GM19468 (cell line): Measurements from ENCODE around the gene STAT3.

ENCODE experiments used
- ATAC-seq: cut with Tn5 transposase; IDR thresholded peaks from one replicate; pipeline ENCODE4 v1.9.1; 2021; ENCODE audit warnings: mild to moderate bottlenecking, moderate library complexity, moderate number of reproducible peaks; ENCODE audit not compliant: unreplicated experiment; ENCODE audit errors: extremely low read depth

The STAT3 gene

DNA sequence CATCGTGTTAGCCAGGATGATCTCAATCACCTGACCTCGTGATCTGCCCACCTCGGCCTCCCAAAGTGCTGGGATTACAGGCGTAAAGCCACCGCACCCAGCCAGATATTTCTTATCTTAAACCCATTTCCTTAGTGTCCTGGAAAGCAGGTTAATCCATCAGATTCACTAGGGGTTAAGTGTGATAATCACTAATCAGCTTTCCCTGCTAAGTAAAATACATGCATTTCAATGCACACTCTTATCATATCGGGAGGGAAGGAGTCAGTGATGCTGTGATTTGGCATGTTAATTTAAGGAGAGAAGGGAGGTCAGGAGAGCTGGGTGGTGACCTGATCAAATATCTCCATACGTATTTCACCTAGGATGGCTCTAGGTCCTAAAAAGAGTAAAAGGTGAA is 29.1 kb downstream of the STAT3 start:
- no peak for ATAC-seq

DNA sequence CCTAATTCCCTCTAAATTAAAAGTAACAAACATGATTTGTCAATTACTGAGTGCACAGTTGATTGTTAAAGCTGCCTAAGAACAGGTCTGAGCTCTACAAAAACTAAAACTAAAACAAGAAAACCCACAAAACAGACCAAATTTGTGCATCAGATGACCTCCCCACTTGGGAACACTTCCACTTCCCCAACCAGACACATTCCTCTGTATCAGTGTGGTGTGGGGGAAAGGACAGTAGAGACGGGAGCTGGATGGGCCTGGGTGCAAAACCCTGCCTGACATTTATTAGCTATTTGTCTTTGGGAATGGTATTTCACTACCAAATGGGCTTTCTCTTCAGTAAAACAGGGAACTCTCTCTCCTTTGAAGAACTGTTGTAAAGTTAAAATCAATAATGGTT is 29.8 kb downstream of the STAT3 start:
- no peak for ATAC-seq

DNA sequence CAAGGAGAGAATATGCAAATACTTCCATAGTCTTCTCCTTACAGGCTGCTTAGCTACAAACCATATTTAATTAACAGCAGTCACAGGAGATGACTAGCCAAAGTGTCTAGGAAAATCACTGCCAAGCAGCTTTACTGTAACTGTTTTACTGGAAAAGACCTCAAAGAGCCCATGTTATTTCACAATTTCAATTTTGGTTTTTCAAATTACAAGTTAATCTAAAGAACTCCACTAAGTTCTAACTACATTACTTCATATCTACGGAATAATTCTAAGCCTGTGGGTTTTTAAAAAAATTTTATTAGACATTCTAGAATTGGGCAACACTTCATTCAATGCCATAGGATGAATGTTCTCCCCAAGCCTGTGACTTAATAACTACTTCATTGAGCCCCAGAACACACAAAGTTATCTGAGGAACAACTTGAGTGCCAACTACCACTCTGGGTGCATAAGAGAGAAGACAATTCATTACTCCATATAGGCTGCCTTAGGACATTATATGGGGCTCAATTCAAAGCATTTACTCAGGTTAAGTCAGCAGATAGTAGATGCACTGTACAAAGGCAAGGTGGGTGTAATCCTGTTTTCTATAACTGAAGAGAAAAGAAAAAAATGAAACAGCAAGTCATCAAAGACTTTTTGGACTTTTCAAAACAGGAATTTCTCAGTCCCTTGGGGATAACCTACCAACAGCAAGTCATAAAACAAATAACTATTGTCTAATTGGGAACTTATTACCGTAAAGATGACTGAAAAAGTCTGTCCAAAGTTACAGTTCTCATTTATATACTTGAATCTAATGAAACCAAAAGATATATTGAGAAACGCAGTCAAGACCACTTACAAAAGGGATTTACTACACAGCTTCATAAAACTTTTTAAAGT is 33.0 kb downstream of the STAT3 start:
- no peak for ATAC-seq

DNA sequence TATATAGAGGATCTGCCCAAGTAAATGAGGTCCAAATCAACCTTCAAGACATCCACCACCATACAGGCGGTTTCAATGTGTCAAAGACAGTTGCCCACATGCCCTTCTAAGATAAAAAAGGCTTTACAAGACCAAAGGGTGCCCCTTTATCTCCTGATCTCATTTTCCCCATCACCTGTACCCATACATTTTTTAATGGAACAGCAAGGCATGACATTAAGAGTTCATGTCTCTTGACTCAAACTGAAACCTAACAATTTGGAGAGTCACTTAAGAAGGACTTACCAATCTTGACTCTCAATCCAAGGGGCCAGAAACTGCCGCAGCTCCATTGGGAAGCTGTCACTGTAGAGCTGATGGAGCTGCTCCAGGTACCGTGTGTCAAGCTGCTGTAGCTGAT is 40.1 kb downstream of the STAT3 start:
- no peak for ATAC-seq

DNA sequence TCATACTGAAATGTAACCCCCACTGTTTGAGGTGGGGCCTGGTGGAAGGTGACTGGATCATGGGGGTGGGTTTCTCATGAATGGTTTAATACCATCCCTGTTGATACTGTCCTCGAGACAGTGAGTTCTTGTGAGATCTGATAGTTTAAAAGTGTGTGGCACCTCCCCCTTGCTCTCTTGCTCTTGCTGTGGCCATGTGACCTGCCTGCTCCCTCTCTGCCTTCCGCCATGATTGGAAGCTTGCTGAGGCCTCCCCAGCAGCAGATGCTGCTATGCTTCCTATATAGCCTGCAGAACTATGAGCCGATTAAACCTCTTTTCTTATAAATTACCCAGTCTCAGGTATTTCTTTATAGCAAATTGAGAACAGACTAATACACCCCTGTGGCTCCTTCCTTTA is 40.6 kb downstream of the STAT3 start:
- ATAC-seq = no peak

DNA sequence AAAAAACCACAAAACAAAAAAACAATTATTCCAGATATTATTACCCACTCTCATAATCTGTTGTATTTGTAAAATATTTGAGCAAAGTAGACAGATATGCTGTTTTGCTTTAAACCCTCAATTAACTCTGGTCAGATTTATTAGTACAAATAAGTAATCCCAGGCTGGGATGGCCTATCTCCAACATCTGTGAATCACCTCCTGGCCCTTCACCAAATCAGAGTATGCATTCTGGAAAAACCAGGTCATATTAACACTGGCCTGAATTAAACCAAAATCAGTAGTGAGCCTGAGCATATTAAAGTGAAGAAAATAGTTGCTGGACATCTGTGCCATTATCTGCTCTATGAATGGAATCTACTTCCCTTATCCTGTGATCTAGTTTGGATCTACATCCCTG is 41.0 kb downstream of the STAT3 start:
- no peak for ATAC-seq

DNA sequence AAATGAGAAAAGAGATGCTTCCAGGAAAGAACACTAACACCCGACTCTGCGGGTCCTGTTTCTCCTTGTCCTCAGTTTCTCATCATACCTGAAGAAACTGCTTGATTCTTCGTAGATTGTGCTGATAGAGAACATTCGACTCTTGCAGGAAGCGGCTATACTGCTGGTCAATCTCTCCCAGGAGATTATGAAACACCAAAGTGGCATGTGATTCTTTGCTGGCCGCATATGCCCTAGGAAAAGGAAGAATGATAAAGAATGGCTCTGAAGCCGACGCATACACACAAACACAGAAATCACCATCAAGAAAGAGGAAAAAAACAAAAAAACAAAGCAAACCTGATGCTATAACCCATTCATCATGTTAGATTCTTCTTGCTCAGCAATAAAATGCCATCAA is 41.8 kb downstream of the STAT3 start:
- no peak for ATAC-seq

DNA sequence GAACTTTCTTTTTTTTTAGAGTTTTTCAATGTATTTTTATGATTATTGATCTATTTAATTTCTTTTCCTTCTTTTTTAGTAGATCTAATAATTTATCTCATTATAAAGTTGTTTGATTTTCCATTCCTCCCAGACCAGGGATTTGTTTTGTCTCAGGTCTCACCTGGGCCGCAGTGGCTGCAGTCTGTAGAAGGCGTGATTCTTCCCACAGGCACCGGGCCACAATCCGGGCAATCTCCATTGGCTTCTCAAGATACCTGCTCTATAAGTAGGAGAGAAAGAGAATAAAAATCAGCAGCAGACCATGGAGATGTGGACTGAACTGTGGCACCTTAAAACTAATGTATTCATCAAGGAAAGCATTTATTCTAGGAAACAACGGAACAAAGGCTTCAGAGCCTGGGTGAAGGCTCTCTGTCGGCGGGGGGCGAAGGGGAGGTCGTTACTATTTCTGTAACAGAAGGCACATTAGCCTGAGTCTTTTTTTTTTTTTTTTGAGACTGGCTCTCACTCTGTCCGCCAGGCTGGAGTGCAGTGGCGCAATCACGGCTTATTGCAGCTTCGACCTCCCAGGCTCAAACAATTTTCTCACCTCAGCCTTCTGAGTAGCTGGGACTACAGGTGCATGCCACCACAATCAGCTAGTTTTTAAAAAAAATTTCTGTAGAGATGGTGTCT is 42.7 kb downstream of the STAT3 start:
- no peak for ATAC-seq

DNA sequence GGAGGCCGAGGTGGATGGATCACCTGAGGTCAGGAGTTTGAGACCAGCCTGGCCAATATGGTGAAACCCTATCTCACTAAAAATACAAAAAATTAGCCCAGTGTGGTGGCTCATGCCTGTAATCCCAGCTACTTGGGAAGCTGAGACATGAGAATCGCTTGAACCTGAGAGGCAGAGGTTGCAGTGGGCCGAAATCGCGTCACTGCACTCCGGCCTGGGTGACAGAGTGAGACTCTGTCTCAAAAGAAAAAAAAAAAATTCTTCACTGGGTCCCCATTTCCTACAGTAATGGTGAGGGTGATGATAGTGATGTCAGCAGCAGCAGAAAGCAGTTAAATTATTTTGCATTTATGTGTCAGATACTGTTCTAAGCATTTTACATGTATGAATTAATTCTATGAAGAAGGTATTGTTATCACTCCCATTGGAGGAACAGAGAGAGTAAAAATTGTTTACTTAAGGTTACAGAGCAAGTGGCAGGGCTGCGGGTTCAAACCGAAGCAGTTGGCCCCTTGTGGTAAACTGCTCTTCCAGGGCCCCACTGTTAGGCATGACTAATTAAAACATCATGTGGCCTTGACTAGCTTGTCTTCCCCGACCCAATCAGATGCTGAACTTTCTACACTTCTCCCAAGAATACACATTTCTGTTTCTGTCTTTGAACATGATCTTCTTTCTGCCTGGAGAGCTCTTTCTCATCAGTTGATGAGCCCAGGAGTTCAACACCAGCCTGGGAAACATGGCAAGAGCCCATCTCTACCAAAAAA is 45.8 kb downstream of the STAT3 start:
- no peak for ATAC-seq

DNA sequence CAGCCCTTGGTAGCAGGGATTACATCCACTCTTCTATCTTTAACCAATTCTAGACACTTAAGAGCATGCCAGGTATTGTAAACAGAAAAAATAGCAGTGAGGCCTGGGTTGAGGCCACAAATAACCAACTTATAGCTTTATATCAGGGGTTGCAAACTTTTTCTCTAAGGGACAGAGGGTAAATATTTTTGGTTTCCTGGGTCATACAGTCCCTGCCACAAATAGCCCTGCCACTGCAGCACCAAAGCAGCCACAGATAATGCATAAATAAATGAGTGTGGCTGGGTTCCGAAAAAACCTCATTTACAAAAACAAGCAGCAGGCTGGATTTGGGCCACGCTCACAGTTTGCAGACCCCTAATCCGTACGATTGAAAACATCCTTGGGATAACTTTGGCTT is 46.7 kb downstream of the STAT3 start:
- no peak for ATAC-seq

DNA sequence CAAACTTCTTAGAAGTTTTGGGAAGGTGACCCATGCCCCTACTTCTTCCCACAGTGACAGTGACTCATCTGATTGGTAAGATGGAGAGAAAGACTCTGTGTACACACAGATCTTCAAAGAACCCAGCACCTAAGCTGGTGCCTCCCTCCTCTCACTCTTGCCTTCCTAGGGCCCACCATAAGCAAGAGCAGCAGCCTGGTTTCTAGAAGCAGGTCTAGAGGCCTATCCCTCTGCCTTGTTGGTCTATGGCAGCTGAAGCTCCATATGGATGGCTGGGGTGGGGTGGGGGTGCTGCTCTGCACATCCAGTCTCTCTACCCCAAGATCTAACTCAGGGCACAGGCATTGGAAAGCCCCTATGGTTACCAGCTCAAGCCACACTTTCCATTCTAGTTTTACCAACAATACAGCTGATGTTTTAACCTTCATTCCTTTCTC is 47.5 kb downstream of the STAT3 start:
- ATAC-seq = no peak

DNA sequence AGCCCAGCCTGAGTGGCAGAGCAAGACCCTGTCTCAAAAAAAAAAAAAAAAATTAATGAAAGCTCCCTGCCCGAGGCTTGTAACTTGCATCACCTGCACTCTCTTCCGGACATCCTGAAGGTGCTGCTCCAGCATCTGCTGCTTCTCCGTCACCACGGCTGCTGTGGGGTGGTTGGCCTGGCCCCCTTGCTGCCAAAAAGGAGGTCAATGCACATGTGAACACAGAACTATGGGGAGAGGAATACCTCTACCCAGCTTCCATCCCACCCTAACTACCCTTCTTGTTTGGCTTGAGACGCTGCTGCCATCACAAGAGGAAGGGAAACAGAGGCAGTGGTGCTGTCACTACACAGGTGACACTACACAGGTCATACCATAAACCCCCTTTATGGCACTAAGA is 49.0 kb downstream of the STAT3 start:
- ATAC-seq = no peak

DNA sequence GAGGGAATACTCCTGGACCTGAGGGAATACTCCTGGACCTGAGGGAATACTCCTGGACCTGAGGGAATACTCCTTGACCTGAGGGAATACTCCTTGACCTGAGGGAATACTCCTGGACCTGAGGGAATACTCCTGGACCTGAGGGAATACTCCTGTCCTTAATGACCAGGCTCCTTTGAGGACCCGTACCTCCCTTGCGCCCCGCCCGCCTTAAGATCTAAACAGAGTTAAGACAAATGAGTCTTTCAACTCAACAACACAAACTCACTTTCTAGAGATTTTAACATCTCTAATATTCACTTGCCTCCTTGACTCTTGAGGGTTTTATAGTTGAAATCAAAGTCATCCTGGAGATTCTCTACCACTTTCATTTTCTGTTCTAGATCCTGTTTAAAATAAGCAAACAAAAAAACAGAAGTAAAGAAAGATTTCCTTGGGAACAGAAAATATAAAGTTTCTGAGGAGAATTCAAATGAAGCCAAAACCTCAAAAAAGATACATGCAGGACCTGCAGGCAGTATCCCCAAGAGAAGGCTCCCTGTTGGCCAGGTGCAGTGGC is 49.7 kb downstream of the STAT3 start:
- ATAC-seq = no peak

DNA sequence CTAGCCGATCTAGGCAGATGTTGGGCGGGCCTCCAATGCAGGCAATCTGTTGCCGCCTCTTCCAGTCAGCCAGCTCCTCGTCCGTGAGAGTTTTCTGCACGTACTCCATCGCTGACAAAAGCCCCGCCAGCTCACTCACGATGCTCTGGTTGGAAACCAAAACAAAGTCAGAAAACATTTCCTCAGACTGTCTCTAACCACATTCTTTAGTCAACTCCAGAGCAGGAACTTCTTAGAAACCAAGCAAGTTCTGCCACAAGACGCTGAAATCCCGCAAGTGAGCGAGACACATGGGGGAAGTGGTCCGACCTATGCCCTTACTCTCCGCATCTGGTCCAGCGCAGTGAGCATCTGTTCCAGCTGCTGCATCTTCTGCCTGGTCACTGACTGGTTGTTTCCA is 50.8 kb downstream of the STAT3 start:
- ATAC-seq = no peak

DNA sequence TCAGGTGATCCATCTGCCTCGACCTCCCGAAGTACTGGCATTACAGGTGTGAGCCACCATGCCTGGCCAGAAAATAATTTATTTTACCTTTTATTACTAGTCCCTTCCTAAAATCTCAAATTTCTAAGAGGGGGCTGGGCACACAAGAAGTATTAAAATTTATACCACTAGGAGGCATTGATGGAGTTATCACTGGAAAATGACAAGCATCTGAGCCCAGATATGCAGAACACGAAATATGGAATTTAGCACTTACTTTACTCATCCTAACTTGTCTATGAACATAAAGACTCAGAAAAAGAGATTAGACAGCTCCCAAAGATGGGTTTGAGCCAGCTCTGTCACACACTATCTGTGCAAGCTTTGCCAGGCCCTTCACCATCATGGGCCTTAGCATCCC is 53.6 kb downstream of the STAT3 start:
- ATAC-seq = no peak

DNA sequence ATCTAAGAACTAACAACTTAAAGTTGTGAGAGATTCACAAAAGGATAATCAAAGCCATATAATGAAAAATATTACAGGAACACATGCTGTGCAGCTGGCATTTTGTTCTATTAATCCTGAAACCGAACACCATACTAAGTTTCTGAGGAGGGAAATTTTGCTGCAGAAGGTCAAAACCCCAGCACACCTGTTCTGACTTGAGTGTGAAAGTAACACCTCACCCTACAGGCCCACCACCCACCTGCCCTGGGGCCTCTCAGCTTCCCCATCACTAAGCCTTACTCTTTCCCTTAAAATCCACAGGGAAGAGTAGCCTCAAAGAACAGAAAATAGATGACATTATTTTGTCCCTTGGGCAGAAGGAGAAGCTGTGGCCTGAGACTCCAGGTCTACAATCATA is 55.2 kb downstream of the STAT3 start:
- no peak for ATAC-seq

DNA sequence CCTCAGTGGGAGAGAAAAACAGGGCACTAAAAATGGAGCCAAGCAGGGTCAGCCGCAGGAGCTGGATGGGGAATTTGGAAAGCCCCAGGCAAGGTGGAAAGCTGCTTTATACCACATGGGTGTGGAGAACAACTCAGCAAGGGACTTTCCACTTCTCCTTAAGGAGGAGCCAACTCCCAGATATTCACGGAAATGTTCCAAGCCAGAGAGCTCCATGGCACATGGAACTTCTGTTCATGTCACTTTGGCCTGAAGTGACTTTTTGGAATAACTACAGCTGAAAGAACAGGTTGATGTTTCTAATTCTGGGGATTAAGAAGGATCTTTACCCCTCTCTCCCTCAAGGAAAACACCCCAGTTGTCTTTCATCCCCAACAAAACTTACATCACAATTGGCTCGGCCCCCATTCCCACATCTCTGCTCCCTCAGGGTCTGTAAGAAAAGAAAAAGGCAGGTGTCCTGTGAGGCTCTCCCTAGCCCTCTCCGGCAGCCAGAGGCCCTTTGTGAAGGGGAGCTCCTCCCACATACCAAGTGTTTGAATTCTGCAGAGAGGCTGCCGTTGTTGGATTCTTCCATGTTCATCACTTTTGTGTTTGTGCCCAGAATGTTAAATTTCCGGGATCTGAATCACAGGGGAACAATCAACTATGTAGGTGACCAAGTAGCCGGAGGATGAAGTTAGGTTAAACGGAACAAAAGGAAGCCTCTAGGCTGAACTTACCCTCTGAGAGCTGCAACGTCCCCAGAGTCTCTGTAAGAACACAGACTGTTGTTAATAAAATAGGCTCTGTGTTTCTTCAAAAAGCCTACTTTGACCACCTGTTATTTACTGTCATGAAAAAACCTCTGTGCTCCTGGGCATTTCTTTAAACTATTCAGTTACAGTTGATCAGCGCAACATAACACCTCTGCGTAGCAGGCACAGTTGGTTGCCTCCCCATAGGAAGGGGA is 58.9 kb downstream of the STAT3 start:
- no peak for ATAC-seq

DNA sequence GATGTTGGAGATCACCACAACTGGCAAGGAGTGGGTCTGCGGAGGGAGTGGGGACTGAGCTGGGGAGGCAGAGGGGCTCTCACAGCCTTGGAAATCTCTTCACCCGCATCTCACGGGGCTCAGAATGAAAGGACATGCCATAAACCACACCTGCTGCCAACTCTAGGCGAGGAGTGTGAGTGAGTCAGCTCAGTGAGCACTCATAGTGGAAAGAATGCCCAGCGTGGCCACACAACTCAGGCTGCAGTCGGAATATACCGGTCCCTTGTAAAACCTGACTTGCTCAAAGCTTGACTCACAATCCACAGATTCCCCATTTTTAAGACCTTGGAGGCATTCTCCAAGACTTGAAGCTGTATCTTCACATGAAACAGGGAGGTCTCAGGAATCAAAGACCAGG is 63.2 kb downstream of the STAT3 start:
- no peak for ATAC-seq

DNA sequence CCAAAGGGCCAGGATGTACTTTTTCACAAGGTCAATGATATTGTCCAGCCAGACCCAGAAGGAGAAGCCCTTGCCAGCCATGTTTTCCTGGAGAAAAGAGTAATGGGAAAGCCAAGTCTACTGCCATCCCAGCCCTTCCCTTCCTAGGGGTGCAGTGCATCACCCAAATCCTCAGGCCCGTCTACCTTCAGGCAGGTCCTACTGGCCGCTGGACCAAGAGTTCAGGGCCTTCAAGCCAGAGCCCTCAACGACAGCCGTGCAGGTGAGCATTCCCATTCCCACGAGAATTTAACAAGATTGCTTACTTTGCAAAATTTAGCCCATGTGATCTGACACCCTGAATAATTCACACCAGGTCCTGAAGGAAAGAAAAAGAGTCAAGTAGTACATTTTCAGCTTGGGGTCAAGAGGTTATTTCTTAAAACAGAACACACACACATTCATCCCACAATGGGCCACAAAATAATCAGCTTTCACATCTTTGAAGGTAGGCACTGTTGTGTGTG is 64.9 kb downstream of the STAT3 start:
- ATAC-seq = no peak
